ENCODE measurements around the gene SLC37A1.

SLC37A1 gene

DNA sequence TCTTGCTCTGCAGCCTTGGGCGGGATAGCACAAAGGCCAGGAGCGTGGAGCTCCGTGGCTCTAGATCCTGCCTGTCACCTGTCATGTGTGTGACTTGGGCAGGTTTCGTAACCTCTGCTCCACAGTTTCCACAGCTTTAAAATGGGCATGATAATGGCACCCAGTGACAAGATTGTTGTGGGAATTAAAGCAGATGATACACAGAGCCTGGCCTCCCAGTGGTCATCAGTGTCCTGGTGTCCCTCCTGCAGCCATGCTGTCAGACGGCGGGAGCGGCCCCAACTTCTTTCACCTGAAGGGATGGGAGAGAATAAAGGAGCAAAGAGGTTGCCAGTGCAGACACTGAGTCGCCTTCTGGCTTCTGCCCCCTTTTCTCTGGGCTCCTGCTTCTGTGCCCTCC is 61.5 kb downstream of the SLC37A1 start:
- Mint-ChIP-seq H3K9me3 (peaks cover 20% of the 10 kb centered on the region), H3K4me3 (no peak overlapping the region), H3K27me3 (ENCODE audit: low read depth) (peaks cover 15% of the 10 kb centered on the region), H3K27ac (no peak overlapping the region), H3K36me3 (ENCODE audit: low read depth) (peaks cover 35% of the 10 kb centered on the region), H3K4me1 (no peaks in the 10 kb centered on the region)
- TF ChIP-seq, protein P1, sequence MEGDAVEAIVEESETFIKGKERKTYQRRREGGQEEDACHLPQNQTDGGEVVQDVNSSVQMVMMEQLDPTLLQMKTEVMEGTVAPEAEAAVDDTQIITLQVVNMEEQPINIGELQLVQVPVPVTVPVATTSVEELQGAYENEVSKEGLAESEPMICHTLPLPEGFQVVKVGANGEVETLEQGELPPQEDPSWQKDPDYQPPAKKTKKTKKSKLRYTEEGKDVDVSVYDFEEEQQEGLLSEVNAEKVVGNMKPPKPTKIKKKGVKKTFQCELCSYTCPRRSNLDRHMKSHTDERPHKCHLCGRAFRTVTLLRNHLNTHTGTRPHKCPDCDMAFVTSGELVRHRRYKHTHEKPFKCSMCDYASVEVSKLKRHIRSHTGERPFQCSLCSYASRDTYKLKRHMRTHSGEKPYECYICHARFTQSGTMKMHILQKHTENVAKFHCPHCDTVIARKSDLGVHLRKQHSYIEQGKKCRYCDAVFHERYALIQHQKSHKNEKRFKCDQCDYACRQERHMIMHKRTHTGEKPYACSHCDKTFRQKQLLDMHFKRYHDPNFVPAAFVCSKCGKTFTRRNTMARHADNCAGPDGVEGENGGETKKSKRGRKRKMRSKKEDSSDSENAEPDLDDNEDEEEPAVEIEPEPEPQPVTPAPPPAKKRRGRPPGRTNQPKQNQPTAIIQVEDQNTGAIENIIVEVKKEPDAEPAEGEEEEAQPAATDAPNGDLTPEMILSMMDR (IDR thresholded peaks at IDR 0.05; ENCODE audit: unreplicated experiment in 3 of 3) = no peak

DNA sequence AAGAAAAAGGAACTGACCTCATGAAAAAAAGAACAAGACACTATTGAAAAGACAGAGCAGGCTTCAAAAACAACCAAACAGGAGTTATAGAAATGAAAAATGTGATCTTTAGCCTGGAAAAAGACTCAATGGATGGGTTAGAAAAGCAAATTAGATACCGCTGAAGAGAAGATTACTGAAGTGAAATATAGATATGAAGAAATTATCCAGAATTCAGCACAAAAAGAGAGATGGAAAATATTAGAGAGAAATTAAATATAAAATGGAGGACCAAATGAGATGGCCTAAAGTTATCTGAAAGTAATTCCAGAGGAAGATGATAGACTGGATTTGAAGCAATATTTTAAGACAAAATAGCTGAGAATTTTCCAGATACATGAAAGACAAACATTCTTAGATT is 63.0 kb downstream of the SLC37A1 start:
- no peak overlapping the region for H3K4me3 Mint-ChIP-seq
- TF ChIP-seq, protein P1 (IDR thresholded peaks at IDR 0.05; ENCODE audit: unreplicated experiment in 3 of 3) = no peak

GRCh38 chr21:42578034-42578433 is 64.4 kb downstream of the SLC37A1 start:
- peaks cover 11% of the 10 kb centered on the region for H3K27me3 Mint-ChIP-seq (ENCODE audit: low read depth)
- peaks cover 20% of the 10 kb centered on the region for H3K9me3 Mint-ChIP-seq
- H3K27ac Mint-ChIP-seq = no peak overlapping the region
- peaks cover 35% of the 10 kb centered on the region for H3K36me3 Mint-ChIP-seq (ENCODE audit: low read depth)
- TF ChIP-seq, protein P1 (IDR thresholded peaks at IDR 0.05; ENCODE audit: unreplicated experiment in 3 of 3) = no peak
- no peak overlapping the region for H3K4me3 Mint-ChIP-seq
- no peaks in the 10 kb centered on the region for H3K4me1 Mint-ChIP-seq

More for the DNA sequence above, 63.0 kb downstream of the SLC37A1 start:
- Mint-ChIP-seq H3K4me1 (no peaks in the 10 kb centered on the region), H3K27ac (no peak overlapping the region), H3K36me3 (ENCODE audit: low read depth) (peaks cover 35% of the 10 kb centered on the region), H3K27me3 (ENCODE audit: low read depth) (peaks cover 15% of the 10 kb centered on the region), H3K9me3 (peaks cover 20% of the 10 kb centered on the region)

DNA sequence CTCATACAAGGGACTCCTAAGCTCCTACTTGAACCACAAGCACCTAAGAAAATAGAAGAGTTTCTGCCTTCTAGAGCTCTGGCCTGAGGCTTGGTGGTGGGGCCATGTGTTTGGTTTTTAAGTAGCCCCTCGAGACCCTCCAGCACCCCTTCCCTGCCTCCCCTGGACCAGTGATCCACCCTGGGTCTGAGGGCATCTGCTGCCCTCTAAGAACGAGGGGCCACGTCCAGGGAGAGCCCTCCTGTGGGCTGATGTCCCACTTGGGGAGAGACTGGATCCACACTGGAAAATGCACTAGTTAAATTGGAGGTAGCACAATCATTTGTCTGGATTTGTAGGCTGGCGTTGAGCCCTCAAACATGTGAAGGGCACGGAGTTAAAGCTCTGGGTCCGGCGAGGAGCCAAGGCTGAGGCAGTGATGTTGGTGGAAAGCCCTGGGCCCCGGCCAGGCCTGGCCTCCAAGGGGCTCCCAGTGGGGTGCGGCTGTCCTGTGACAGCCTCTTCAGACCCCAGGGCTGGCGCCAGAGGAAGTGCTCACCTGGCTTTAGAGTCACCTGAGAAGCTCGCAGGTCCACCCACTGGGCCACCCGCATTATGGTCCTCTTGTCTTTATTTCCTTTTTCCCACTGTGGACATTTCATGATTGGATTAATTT is 65.2 kb downstream of the SLC37A1 start:
- peaks cover 20% of the 10 kb centered on the region for H3K9me3 Mint-ChIP-seq
- no peak overlapping the region for H3K4me3 Mint-ChIP-seq
- TF ChIP-seq, protein P1 (IDR thresholded peaks at IDR 0.05; ENCODE audit: unreplicated experiment in 3 of 3) = no peak
- no peak overlapping the region for H3K27ac Mint-ChIP-seq
- H3K27me3 Mint-ChIP-seq (ENCODE audit: low read depth) = peaks cover 7% of the 10 kb centered on the region
- H3K36me3 Mint-ChIP-seq (ENCODE audit: low read depth) = peaks cover 29% of the 10 kb centered on the region
- H3K4me1 Mint-ChIP-seq = no peaks in the 10 kb centered on the region

DNA sequence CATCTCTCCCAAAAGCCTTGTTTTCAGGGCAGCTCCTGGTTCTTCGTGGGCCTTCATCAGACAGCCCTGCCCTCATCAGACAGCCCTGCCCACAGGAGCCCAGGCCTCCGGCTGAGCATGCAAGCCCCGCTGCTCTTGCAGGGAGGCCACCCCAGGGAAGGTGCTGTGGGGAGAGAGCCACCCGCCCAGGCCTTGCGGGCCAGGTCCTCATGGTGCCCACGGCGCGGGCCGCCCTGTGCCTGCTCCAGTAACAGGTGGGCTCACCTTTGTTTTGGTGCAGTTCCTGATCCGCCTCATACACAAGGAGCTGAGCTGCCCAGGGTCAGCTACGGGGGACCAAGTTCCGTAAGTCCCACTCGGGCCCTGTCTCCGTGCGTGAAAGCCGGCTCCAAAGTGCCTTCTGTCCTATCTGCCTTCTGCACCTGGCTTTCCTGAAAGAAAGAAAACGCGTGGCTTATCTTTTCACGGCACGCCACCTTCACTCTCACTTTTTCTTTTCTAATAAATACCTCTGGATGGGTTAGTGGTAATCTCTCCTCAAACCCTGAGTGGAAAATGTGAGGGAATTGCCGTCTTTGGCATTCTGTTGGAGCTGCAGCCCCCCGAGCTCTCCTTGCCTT is 65.9 kb downstream of the SLC37A1 start:
- TF ChIP-seq, protein P1 (IDR thresholded peaks at IDR 0.05; ENCODE audit: unreplicated experiment in 3 of 3) = no peak
- no peak overlapping the region for H3K4me3 Mint-ChIP-seq

More for the DNA sequence above, 65.9 kb downstream of the SLC37A1 start:
- H3K27ac Mint-ChIP-seq = no peak overlapping the region
- no peaks in the 10 kb centered on the region for H3K4me1 Mint-ChIP-seq
- H3K36me3 Mint-ChIP-seq (ENCODE audit: low read depth) = peaks cover 29% of the 10 kb centered on the region
- H3K27me3 Mint-ChIP-seq (ENCODE audit: low read depth) = peaks cover 8% of the 10 kb centered on the region
- H3K9me3 Mint-ChIP-seq = peaks cover 20% of the 10 kb centered on the region
